ENCODE data around the gene TMC8.

The TMC8 gene

GRCh38 chr17:78146471-78146869, 15.9 kb downstream of the TMC8 start:
- Mint-ChIP-seq H3K27me3 (ENCODE audit: low read depth) (peaks cover 4% of the 10 kb centered on the region), H3K36me3 (ENCODE audit: low read depth) (no peaks in the 10 kb centered on the region), H3K4me1 (peaks cover 26% of the 10 kb centered on the region), H3K9me3 (no peaks in the 10 kb centered on the region), H3K27ac (no peak overlapping the region), H3K4me3 (no peak overlapping the region)
- TF ChIP-seq, protein P1, sequence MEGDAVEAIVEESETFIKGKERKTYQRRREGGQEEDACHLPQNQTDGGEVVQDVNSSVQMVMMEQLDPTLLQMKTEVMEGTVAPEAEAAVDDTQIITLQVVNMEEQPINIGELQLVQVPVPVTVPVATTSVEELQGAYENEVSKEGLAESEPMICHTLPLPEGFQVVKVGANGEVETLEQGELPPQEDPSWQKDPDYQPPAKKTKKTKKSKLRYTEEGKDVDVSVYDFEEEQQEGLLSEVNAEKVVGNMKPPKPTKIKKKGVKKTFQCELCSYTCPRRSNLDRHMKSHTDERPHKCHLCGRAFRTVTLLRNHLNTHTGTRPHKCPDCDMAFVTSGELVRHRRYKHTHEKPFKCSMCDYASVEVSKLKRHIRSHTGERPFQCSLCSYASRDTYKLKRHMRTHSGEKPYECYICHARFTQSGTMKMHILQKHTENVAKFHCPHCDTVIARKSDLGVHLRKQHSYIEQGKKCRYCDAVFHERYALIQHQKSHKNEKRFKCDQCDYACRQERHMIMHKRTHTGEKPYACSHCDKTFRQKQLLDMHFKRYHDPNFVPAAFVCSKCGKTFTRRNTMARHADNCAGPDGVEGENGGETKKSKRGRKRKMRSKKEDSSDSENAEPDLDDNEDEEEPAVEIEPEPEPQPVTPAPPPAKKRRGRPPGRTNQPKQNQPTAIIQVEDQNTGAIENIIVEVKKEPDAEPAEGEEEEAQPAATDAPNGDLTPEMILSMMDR (IDR thresholded peaks at IDR 0.05; ENCODE audit: unreplicated experiment in 3 of 3) = no peak

- peaks cover 4% of the 10 kb centered on the region for H3K27me3 Mint-ChIP-seq (ENCODE audit: low read depth)
These were observed 16.3 kb downstream of the TMC8 start for GRCh38 chr17:78146881-78147280.

GRCh38 chr17:78147315-78147998, 16.9 kb downstream of the TMC8 start:
- Mint-ChIP-seq H3K4me3 (no peak overlapping the region), H3K4me1 (peaks cover 23% of the 10 kb centered on the region), H3K36me3 (ENCODE audit: low read depth) (no peaks in the 10 kb centered on the region), H3K27me3 (ENCODE audit: low read depth) (peaks cover 3% of the 10 kb centered on the region), H3K27ac (peak overlapping the region in 2 of 3 experiments; percentile 40 to 41), H3K9me3 (no peaks in the 10 kb centered on the region)
- TF ChIP-seq, protein P1 (IDR thresholded peaks at IDR 0.05; ENCODE audit: unreplicated experiment in 3 of 3) = no peak

More at GRCh38 chr17:78146881-78147280, 16.3 kb downstream of the TMC8 start:
- Mint-ChIP-seq H3K4me1 (peaks cover 26% of the 10 kb centered on the region), H3K36me3 (ENCODE audit: low read depth) (no peaks in the 10 kb centered on the region), H3K4me3 (no peak overlapping the region), H3K9me3 (no peaks in the 10 kb centered on the region), H3K27ac (no peak overlapping the region)
- TF ChIP-seq, protein P1 (IDR thresholded peaks at IDR 0.05; ENCODE audit: unreplicated experiment in 3 of 3) = no peak

GRCh38 chr17:78148286-78149016, 17.9 kb downstream of the TMC8 start:
- peaks cover 17% of the 10 kb centered on the region for H3K4me1 Mint-ChIP-seq
- H3K9me3 Mint-ChIP-seq = no peaks in the 10 kb centered on the region
- TF ChIP-seq, protein P1 (IDR thresholded peaks at IDR 0.05; ENCODE audit: unreplicated experiment in 3 of 3) = no peak
- peak overlapping the region; percentile 13 to 76 (median 39) for H3K27ac Mint-ChIP-seq
- no peaks in the 10 kb centered on the region for H3K27me3 Mint-ChIP-seq (ENCODE audit: low read depth)
- H3K36me3 Mint-ChIP-seq (ENCODE audit: low read depth) = no peaks in the 10 kb centered on the region
- H3K4me3 Mint-ChIP-seq = no peak overlapping the region

GRCh38 chr17:78151514-78152008, 21.0 kb downstream of the TMC8 start:
- H3K4me1 Mint-ChIP-seq = peaks cover 5% of the 10 kb centered on the region
- peak overlapping the region; percentile 55 to 95 (median 82) for H3K27ac Mint-ChIP-seq
- no peak overlapping the region for H3K4me3 Mint-ChIP-seq
- H3K36me3 Mint-ChIP-seq (ENCODE audit: low read depth) = no peaks in the 10 kb centered on the region
- H3K9me3 Mint-ChIP-seq = no peaks in the 10 kb centered on the region
- TF ChIP-seq, protein P1 (IDR thresholded peaks at IDR 0.05; ENCODE audit: unreplicated experiment in 3 of 3) = no peak
- no peaks in the 10 kb centered on the region for H3K27me3 Mint-ChIP-seq (ENCODE audit: low read depth)
